Lower leg skin (tissue), 3 donors: ENCODE results near the gene SORL1.

ENCODE experiments used
- CTCF ChIP-seq, 3 donors: fragments of 450-650 bp; IDR thresholded peaks; one replicate each; pipeline ENCODE4 v1.5.1; 2016; ENCODE audit warnings: antibody characterized with exemption in 3 of 3, mild to moderate bottlenecking in 3 of 3, moderate library complexity in 2 of 3
- POLR2A ChIP-seq, 2 donors: fragments of 450-650 bp; IDR thresholded peaks; one replicate each; pipeline ENCODE4 v1.6.1; 2016 to 2017; ENCODE audit warnings: antibody characterized with exemption in 2 of 2, mild to moderate bottlenecking in 1 of 2, moderate library complexity in 1 of 2

GRCh38 chr11:121631456-121631855 lies 179.3 kb downstream of the SORL1 start:
- no peak for TF ChIP-seq CTCF (IDR thresholded peaks at IDR 0.05)
- TF ChIP-seq POLR2A (IDR thresholded peaks at IDR 0.05): no peak
